GM19467 (cell line): ENCODE data around the gene ZBTB42.
"Not testable (repeated sequence)": the region's sequence is repeated elsewhere in the genome, so short reads cannot be mapped to it uniquely, and the experiment has no call there.

Experiments used
- ATAC-seq: cut with Tn5 transposase; IDR thresholded peaks from one replicate; pipeline ENCODE4 v1.9.1; 2021; ENCODE audit warnings: mild to moderate bottlenecking, moderate library complexity; ENCODE audit not compliant: unreplicated experiment

The ZBTB42 gene

GRCh38 chr14:104830781-104831180 is 29.9 kb downstream of the ZBTB42 start:
- no peak for ATAC-seq

DNA sequence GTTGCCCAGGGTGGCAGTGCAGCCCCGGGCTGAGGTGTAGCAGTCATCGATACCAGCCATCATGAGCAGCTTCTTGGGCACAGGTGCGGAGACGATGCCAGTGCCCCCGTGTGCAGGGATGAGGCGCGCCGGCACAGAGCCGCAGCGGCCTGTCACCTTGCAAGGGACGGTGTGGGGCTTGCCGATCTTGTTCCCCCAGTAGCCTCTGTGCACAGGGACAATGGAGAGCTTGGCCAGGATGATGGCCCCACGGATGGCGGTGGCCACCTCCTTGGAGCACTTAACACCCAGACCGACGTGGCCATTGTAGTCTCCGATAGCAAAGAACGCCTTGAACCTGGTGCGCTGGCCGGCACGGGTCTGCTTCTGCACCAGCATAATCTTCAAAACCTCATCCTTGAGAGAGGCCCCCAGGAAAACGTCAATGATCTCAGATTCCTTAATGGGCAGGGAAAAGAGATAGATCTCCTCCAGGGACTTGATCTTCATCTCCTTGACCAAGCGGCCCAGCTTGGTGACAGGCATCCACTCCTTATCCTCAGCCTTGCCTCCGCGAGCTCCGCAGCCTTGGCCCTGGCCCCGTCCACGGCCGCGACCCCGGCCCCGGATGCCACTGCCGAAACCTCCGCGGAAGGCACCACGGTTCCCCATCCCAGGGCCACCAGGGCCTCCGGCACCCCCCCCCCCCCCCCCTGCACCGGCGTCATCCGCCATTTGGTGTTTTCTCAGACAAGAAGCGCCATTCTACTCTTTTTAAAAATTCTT is 35.5 kb downstream of the ZBTB42 start:
- not testable (repeated sequence) for ATAC-seq

DNA sequence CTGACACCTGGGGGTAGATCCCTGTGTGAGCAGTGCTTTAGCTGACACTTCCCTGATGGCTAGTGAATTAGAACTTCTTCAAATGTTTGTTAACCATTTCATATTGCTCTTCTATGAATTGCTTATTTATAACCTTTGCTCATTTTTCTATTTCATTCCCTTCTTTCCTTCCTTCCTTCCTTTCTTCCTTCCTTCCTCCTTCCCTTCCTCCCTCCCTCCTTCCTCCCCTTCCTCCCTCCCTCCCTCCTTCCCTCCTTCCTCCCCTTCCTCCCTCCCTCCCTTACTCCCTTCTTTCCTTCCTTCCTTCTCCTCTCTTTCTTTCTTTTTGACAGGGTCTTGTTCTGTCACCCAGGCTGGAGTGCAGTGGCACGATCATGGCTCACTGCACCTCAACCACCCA is 40.8 kb downstream of the ZBTB42 start:
- no peak for ATAC-seq

DNA sequence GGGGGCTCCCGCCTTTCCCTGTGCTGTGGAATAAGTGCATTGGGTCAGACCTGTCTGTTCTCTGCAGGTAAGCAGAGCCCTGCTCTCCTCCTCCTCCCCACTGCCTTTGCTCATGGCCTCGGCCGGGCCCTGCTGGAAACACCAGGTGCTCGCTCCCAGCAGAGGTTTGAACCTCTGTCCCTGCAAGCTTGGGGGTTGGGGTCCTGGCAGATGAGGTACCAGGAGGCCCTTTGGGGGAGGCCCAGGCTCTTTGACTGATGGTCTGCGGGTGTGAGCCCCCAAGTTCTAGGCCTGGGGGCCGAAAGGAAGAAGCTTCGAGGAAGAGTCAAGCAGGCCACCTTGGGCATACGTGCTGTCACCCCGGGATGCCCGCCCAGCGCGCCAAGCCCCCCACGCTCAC is 42.1 kb downstream of the ZBTB42 start:
- ATAC-seq: no peak

DNA sequence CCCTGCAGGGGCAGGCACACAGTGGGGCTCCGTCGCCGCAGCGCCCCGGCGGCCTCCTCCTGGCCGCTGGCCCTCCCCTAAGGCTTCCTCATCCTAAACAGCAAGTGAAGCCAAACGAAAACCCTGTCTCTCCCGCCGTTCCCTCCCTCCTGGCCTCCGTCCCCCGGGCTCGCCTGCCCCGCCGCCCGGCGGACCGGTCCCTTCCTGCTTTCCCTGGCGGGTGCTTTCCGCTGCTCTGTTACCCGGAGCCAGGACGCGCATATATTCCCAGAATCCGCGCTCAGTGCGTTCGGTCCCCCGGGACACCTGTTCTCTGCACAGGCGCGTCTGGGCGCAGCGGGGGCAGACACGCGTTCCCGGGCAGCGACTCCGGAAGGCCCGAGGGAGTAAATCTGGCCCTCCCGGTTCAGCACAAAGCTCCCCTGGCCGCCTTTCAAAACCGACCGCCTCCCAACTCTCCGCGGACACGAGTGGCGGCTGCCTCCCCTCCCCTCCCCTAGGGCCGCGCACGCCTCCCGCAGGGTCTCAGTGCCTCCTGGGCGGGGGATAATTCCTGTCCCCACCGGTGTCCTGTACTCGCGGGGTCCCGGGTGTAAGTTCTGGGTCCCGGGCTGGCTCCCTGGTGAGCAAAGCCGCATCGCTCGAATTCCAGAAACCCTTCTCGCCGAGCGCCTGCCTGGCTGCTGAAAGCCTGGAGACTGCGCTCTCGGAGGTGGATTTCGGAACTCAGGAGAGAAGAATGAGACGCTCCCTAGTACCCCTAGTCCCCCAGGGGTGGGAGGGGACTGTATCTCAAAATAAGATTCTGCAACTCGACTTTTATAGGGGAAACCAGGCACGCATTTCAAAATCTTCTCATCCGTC is 42.8 kb downstream of the ZBTB42 start:
- no peak for ATAC-seq

DNA sequence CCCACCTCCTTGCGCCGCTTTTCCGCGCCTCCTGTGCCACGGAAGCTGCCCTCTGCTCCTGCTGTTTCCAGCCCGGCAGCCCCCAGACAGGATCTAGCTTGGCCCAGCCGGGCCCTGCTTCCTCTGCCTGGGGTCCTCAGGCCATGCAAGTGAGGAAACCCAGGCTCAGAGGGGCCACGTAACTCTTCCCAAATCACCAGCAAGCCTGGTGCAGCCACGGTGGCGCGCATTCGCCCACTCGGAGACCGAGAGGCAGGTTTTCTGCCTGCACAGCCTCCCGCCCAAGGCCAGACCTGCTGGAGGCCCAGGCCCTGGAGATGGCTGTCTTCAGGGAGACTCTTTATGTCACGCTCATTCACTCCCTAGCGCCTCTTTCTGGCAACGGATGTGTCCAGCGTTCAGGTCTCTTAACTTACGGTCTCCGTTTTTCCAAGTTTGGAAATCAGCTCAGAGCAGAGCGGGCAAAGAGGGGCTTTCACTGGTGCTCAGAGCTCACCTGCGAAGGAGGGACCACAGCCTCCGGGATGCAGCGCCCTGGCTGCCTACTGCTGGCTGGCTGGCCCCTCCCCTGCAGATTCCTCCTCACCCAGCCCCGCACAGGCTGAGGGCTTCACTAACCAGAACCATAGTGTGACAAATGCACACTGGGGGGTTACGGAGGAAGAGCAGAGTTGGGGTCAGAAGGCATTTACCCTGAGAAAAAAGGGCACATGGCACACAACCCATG is 43.6 kb downstream of the ZBTB42 start:
- ATAC-seq: no peak

DNA sequence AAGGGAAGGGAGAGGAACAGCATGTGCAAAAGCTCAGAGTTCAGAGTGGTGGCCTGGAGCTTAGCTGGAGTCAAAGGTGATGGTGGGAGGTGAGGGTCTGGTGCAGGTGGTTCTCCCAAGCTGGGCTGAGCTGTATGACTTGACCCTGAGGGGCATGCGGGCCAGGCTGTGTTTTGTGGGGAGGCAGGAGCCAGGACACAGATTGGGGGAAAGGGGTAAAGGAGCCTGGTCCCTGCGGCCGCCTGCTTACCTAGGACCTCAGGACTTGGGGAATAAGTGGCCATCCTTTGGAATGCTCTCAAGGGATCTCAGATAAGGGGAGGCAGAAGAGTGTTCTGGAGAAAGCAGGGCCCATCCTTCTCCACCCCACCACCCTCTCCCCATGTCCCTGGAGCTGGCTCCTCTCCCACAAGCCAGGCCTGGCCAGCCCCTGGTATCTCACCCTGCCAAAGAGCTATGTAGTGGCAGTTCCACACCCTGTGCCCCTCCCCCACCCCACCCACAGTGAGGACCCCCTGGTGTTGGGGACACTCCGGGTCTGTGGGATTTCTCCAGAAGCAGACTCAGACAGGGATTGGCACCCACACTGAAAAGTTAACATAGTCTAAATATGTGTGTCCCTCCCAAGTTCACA is 44.2 kb downstream of the ZBTB42 start:
- ATAC-seq: no peak

DNA sequence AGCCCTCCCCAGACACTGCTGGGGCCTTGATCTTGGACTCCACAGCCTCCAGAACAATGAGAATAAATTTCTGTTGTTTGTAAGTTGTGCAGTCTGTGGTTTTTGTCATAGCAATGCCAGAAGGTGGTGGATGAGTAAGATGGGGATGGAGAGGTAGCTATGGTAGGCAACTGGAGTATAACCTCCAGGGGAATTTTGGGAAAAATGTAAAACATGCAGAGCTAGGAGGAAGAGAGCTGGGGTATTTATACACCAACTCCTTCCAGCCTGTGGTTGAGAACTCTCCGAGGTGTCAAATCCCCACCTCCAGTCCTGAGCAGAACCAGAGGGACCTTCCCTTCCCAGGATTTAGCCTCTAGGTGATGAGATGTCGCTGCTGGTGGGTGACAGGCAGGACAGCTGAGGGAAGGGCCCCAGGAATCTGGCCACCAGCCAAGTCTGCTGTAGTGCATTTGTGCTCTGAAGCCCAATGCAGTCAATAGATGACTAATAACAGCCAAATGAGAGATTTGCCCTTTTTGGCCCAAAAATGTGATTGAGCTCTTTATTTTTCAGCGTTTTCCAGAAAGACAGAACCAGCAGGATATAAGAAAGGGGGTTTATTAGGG is 45.0 kb downstream of the ZBTB42 start:
- ATAC-seq: no peak

GRCh38 chr14:104852280-104852663 is 51.4 kb downstream of the ZBTB42 start:
- ATAC-seq: no peak
